ENCODE results near the gene ASTL.

DNA sequence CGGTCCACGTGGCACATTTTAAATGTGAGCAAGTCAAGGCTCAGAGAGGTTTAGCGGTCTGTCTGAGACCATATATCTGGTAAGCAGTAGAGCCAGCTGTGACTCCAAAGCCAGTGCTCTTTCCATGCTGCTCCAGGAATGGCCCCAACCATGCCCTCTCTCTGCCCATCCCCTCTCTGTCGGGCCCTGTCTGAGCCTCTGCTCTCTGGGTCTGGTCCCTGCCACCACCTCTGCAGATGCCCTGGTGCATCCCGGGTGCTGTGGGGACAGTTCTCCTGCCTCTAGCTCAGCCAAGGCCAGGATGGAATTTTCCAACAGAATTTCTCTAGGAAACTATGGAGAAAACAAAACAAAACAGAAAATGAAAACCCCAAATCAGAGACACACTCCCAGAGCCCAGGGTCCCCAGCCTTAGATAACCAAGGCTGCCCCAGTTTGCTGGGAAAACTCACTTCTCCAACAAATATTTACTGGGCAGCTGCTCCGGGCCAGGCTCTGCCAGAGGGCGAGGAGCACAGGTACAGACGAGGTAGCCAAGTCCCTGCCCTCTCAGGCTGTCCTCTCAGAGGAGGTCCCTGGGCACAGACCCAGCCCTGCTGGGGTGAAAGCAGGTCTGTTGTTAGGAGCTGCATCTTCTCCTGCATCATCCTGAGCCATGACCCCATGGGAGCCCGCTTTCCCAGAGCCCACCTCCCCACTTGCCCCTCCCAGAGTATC is 31.2 kb downstream of the ASTL start:
- TF ChIP-seq PCBP1 (IDR thresholded peaks at IDR 0.05; ENCODE audit: borderline replicate concordance, low read depth, low read length) (no peak), ZBTB21 (CRISPR knock-in tag; IDR thresholded peaks at IDR 0.05) (no peak), RBM22 (optimal IDR thresholded peaks at IDR 0.05; ENCODE audit: low read length) (no peak), ZNF160 (CRISPR knock-in tag; IDR thresholded peaks at IDR 0.05) (no peak), MBNL3 (CRISPR knock-in tag; conservative IDR thresholded peaks at IDR 0.05) (no peak), ZNF33A (CRISPR knock-in tag; IDR thresholded peaks at IDR 0.05; ENCODE audit: borderline replicate concordance) (no peak)
- TF ChIP-seq, protein P1, sequence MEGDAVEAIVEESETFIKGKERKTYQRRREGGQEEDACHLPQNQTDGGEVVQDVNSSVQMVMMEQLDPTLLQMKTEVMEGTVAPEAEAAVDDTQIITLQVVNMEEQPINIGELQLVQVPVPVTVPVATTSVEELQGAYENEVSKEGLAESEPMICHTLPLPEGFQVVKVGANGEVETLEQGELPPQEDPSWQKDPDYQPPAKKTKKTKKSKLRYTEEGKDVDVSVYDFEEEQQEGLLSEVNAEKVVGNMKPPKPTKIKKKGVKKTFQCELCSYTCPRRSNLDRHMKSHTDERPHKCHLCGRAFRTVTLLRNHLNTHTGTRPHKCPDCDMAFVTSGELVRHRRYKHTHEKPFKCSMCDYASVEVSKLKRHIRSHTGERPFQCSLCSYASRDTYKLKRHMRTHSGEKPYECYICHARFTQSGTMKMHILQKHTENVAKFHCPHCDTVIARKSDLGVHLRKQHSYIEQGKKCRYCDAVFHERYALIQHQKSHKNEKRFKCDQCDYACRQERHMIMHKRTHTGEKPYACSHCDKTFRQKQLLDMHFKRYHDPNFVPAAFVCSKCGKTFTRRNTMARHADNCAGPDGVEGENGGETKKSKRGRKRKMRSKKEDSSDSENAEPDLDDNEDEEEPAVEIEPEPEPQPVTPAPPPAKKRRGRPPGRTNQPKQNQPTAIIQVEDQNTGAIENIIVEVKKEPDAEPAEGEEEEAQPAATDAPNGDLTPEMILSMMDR (CRISPR knock-in tag; IDR thresholded peaks at IDR 0.05): no peak
